ENCODE results near the gene GARRE1. TPM values are rescaled to one million over a fixed set of nuclear protein-coding genes. Genes with fewer than 3 reads are reported as not detected.
"Not testable (repeated sequence)": the region's sequence is repeated elsewhere in the genome, so short reads cannot be mapped to it uniquely, and the experiment has no call there.

Gene GARRE1
- total and polyA plus RNA-seq, 9 donors, result 13.3 to 39.1 (median 22.5) TPM

- Histone ChIP-seq H3K4me3 (no peak overlapping the region), H3K9me3 (no peaks in the 10 kb centered on the region), H3K36me3 (no peaks in the 10 kb centered on the region), H3K27me3 (no peaks in the 10 kb centered on the region), H3K27ac (no peak overlapping the region), H3K4me1 (ENCODE audit: insufficient read depth) (peaks cover 4% of the 10 kb centered on the region)
- WGBS, 3 donors, result 91 to 95% (median 94%) methylated on average over 4 of the region's 4 CpGs
- no peak for DNase-seq
- intact Hi-C loops (cut with DNase I), result no loop called here
- TF ChIP-seq POLR2A (IDR thresholded peaks at IDR 0.05), result no peak
- no peak for TF ChIP-seq CTCF (IDR thresholded peaks at IDR 0.05)
- TF ChIP-seq EP300 (IDR thresholded peaks at IDR 0.05), result no peak
Measured at GRCh38 chr19:34237939-34238338, 16.4 kb upstream of the GARRE1 start.

GRCh38 chr19:34241513-34242337, 12.6 kb upstream of the GARRE1 start:
- 82 to 84% (median 82%) methylated on average over 13 of the region's 13 CpGs for WGBS, 3 donors
- no peaks in the 10 kb centered on the region for H3K27me3 ChIP-seq
- no peaks in the 10 kb centered on the region for H3K4me1 ChIP-seq (ENCODE audit: insufficient read depth)
- H3K36me3 ChIP-seq, result no peaks in the 10 kb centered on the region
- intact Hi-C loops (cut with DNase I), result no loop called here
- TF ChIP-seq EP300 (IDR thresholded peaks at IDR 0.05) (no peak), CTCF (IDR thresholded peaks at IDR 0.05) (no peak), POLR2A (IDR thresholded peaks at IDR 0.05) (no peak)
- no peaks in the 10 kb centered on the region for H3K9me3 ChIP-seq
- no peak overlapping the region for H3K4me3 ChIP-seq
- no peak for DNase-seq
- H3K27ac ChIP-seq, result no peak overlapping the region

GRCh38 chr19:34243138-34243875, 11.0 kb upstream of the GARRE1 start:
- H3K4me3 ChIP-seq; H3K27me3 ChIP-seq; H3K36me3 ChIP-seq; H3K9me3 ChIP-seq; H3K27ac ChIP-seq; H3K4me1 ChIP-seq (ENCODE audit: insufficient read depth); intact Hi-C loops (cut with DNase I); DNase-seq: not testable (repeated sequence)
- 91 to 95% (median 95%) methylated on average over 10 of the region's 10 CpGs for WGBS, 3 donors

GRCh38 chr19:34243876-34244578, 10.3 kb upstream of the GARRE1 start:
- intact Hi-C loops (cut with DNase I), result no loop called here
- TF ChIP-seq POLR2A (IDR thresholded peaks at IDR 0.05) (no peak), CTCF (IDR thresholded peaks at IDR 0.05) (no peak), EP300 (IDR thresholded peaks at IDR 0.05) (no peak)
- Histone ChIP-seq H3K27ac (no peak overlapping the region), H3K27me3 (no peaks in the 10 kb centered on the region), H3K4me1 (ENCODE audit: insufficient read depth) (no peaks in the 10 kb centered on the region), H3K4me3 (no peak overlapping the region), H3K9me3 (no peaks in the 10 kb centered on the region), H3K36me3 (no peaks in the 10 kb centered on the region)
- no peak for DNase-seq
- 80 to 86% (median 85%) methylated on average over 17 of the region's 17 CpGs for WGBS, 3 donors

Data from ovary (tissue), 9 donors.